GM19238 (cell line): ENCODE data around the gene FLNB.

Source experiments
- DNase-seq: peaks from one replicate; pipeline ENCODE4 v3.0.0; 2011; ENCODE audit warnings: low spot score; ENCODE audit not compliant: insufficient read length

Gene FLNB

GRCh38 chr3:58179235-58180098 lies 171.2 kb downstream of the FLNB start:
- no peak for DNase-seq

DNA sequence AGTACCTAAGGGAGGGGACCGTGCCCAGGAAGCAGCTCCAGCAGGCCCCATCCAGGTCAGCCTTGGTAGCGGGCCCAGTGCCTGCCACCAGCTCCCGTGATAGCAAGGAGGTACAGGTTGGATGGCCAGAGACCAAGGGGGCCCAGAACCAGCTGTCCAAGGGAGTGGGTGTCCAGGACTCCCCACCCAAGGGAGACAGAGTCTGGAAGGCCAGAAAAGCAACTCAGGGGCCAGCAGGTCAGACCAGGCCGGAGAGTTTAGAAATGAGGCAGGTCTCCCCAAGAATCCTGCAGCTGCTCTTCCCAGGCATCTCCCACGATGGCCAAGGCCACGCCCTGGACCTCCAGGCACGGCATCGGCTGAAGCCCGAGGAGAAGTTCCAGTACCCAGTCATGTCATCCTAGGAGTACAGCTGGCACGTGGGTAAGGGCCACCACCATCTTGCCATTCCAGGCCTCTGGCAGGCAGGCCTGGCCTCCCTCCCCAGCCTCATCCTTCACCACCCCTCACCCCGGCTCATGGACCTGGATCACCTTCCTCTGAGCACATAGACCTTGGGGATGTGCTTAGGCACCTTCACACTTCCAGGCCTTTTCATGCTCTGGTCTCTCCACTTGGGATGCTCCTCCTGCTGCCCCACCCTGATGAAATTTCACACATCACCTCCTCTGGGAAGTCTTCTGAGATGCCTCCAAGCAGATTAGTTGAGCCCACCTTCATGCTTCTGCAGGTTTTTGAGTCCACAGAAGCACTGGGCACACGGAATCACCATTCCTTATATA lies 172.1 kb downstream of the FLNB start:
- no peak for DNase-seq

GRCh38 chr3:58180940-58181587 lies 172.8 kb downstream of the FLNB start:
- DNase-seq = no peak

DNA sequence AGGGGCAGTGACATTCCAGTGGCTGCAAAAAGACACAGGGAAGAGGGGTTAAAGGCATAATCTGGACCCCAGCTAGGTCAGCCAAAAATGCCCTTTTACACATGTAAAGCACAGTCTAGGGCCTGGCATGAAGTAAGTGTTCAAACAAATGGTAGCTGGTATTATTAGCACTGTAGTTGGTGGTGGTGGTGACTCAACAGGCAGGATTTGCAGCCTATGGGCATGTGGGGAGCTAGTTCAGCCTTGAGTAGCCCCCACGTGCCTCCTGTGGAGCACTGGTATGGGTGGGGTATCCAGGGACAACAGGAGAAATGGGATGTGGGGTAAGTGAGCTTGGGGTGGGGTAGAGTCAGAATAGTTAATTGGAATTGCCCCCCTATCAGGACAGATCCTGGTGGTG lies 175.0 kb downstream of the FLNB start:
- no peak for DNase-seq

DNA sequence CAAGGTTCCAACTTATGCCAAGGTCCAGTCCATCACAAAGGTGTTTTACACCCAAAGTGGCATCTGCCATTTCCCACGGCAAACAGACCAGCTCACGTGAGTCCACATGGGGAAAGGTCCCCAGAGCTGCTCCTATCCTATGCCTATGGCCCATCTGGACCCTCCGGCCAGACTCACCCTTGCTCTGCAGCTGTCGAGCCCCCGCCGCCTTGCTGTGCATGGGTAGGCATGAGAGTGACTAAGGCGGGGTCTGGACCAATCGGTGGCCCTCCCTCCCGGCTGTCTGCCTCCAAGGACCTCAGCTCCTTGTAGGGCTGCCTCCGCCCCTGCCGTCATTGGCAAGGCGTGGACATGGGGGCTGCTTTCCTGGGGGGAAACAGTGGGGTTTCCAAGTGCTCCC lies 175.7 kb downstream of the FLNB start:
- no peak for DNase-seq

DNA sequence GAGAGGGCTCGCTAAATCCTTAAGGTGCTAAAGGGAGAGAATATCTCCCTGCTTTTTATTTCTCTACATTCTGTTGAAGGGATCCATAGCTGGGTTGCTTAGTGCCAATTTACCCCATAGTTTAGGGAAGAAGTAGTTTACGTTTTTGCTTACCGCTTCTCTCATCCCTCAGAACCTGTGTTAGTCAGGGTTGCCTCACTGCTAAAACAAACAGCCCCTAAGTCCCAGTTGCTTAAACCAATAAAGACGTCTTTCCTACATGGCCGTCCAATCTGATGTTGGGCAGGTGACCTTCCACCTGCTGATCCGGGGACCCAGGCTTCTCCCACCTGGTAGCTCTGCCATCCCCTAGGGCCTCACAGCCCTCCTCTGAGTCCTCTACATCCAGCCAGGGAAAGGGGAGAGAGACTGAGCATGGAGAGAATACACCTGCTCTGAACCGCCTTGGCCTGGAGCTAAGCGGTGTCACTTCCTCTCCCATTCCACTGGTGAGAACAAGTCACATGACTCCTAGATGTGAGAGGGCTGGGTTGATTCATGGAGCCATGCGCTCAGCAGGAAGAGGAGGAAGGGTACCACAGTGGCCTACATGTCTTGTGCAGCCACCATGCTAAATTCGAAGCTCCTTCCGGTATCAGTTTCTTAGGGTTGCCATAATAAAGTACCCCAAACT lies 176.2 kb downstream of the FLNB start:
- DNase-seq = no peak

GRCh38 chr3:58184982-58185360 lies 176.7 kb downstream of the FLNB start:
- DNase-seq = no peak

GRCh38 chr3:58188173-58188564 lies 179.9 kb downstream of the FLNB start:
- DNase-seq = no peak

DNA sequence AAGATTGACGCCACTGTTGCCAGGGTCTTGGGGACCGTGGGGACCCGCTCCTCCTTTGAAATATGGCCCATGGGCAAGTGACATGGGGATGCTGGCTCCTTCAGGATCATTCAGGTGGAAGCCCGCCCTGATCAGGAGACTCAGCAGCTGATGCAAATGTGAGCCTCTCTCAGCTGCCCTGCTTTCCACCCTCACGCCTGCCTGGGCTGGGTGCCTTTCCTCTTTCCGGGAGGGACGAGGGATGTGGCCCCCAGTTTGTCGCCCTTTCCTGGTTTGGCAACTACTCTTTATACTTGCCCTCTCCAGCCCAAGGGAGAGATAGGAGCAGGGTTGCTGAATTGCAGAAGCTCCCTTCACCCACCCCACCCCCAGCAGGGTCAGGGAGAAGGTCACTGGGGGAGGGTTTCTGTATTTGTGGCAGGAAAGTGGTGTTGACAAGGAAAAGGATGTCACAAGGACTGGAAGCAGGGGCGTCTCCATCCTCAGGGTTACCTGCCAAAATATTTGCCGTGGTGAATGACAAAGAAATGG lies 180.8 kb downstream of the FLNB start:
- DNase-seq = no peak

DNA sequence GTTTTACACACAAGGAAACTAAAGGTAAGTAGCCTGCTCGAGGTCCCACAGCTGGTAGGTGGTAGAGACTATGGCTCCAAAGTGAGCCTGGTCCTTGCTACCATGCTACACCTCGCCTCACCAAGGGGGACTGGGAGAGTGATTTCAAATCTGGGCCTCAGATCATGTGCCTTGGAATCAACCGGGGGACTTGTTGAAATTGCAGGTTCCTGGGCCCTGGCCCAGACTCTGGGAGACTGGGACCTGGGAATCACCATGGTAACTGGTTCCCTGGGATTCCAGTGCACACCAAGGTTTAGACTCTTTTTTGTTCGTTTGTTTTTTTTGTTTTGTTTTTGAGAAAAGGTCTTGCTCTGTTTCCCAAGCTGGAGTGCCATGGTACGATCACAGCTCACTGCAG lies 181.5 kb downstream of the FLNB start:
- no peak for DNase-seq

GRCh38 chr3:58190291-58190690 lies 182.1 kb downstream of the FLNB start:
- no peak for DNase-seq

- no peak for DNase-seq
These were observed 182.7 kb downstream of the FLNB start for GRCh38 chr3:58190882-58191281.

DNA sequence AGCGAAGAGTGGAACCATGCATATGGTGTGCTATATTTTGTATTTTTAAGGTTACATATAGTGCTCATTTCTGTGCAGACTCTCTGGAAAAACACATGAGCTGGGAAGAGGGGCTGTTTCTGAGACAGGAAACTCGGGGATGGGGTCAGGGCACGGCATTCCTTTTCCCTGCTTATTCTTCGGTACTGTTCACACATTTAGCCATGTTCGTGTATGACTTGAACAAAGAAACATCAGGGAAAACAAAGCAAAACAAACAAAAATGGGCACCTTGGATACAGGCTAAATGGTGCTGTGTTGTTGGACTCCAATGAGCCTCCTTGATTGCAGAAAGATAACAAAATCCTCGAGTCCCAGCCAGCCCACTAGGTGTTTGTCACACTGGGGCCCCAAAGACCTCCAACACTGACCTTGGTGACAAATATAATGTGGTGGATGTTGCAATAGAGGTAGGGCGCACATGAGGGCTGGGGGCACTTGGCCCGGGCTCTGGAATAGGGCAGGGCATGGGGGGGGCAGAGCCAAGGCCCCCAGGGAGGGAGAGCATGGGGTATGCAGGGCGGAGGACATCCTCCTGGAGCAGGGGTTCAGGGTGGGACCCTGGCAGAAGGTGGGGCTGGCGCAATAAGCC lies 183.3 kb downstream of the FLNB start:
- no peak for DNase-seq

DNA sequence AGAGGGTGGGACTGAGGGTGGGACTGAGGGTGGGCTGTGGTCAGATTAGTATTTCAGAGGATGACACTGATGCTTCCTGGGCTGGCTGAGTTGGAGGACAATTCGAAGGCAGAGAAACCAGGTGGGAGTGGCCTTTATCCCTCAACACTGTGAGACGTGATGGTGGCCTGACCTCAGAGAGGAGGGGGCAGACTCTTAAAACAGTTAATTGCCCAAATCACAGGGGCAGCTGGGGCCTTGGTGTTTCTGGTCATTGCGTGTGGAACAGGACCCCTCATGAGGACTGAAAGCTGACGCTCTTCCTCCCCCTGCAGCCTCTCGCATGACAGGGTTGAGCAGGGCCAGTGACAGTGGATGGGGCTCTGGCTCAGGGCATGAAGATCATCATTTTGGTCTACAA lies 183.8 kb downstream of the FLNB start:
- DNase-seq = no peak

DNA sequence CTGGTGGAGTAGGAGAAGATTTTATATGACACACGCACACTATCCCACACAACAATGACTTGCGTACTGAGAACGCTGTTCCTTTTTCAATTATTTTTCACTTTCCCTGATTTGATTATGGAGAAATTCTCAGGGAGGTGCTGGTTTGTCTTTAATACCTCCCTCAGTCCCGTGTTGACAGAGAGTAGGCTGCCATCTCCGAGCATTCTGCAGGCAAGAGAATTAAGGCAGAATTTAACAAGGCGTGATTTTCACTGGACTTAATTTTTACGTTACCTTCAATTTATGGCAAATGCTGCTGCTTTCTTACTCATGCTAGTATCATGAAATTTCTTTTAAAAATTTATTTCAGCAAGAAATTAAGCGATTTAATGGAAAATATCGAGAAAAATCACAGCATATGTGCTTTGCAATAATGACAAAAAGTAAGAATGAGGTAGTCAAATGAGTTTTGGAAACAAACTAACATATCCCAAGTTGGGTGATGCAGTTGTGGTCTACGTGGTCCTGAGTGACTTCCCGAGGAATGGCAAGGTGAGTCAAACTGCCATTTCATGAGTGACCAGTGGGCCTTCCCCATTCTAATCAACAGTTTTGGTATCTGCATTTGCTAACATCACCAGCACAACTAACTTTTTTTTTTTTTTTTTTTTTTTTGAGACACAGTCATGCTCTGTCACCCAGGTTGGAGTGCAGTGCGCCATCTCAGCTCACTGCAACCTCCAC lies 185.6 kb downstream of the FLNB start:
- DNase-seq = no peak

GRCh38 chr3:58197588-58197987 lies 189.4 kb downstream of the FLNB start:
- no peak for DNase-seq

DNA sequence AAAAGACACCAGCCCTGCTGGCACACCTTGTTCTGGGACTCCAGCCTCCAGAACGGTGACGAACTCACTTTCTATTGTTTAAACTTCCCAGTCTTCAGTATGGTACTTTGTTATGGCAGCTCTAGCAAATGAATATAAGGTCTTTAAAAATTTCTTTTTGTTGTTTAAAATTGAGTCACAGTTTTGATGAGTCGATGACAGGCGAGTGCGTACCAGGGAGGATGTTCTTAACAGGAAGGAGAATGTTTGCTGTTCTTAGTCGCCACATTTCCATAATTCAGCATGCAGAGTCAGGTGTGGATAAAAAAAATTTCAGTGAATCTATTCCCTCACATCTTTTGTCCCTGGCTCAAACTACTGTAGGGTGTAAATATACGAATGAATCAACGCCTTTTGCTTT lies 190.1 kb downstream of the FLNB start:
- DNase-seq = no peak

- no peak for DNase-seq
These were observed 190.6 kb downstream of the FLNB start for GRCh38 chr3:58198804-58199203.

DNA sequence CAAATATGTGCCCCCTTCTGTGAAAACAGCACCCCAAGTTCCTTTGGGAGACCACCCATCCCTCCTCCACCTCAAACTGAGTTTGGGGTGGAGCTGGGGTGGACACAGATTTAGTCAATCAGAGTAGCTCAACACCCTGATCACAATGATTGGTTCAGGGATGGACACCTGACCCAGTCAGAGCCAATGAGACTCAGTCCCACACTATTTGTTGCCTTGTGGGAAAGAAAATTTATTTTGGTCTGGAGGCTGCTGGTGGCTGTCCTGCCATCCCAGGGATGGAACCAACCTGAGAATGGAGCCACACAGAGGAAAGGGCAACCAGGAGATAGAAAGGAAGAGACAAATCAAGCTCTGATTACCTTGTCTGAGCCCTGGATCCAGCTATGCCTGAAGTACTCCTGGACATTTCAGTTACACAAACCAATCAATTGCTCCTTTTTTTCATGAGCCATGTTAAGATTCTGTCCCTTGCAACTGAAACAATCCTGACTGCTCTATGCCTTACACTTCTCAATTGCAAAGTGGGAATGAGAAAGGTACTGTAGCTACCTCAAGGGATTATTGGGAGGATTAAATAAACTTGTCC lies 192.0 kb downstream of the FLNB start:
- no peak for DNase-seq

DNA sequence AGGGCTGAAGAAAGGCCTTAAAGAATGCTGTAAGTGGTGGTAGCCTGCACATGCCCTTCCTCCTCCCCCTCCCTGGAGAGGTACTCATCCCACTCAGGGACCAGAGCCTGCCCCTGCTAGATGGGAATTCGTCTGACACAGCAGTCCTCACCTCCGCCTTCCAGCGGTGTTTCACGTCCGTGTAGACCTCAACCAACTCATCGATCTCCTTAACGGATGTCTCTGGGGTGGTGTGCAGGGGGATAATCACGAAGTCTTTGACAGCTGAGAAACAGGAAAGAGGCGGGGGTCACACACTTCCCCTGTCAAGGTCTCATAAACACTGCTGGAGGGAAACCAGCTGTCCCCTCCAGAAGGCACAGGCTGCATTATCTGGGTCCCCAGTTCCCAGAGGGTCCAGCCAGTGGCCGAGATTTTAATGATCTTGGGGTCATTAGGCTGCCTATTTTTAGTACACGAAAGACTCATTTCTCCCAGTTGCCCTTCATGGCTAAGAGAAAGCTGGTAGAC lies 192.7 kb downstream of the FLNB start:
- no peak for DNase-seq
